ENCODE data around the gene FOXP4. TPM values are rescaled to one million over a fixed set of nuclear protein-coding genes. Genes with fewer than 3 reads are reported as not detected.

The FOXP4 gene
- total and polyA plus RNA-seq, 2 of the 13 experiments (the other 11 are each of a cell fraction or from before 2014, with no cell fraction given): 11.0 to 12.4 TPM

DNA sequence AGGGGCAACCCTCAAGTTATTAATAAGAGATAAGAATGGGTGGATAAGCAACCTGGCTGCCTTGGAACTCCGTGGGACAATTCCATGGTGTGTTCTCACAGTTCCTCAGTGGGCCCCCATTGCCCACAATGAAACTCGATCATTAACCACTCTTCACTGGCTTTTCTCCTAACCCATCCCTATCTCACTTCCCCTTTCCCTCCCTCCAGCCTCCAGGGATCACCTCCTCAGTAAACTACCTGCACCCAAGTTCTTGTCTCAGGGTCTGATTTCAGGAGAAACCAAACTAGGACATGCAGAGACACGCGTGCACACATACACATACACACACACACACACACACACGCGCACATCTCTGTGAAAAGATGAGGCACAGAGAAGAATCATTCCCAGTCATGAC, 37.7 kb upstream of the FOXP4 start (continued):
- TF ChIP-seq, protein P1, sequence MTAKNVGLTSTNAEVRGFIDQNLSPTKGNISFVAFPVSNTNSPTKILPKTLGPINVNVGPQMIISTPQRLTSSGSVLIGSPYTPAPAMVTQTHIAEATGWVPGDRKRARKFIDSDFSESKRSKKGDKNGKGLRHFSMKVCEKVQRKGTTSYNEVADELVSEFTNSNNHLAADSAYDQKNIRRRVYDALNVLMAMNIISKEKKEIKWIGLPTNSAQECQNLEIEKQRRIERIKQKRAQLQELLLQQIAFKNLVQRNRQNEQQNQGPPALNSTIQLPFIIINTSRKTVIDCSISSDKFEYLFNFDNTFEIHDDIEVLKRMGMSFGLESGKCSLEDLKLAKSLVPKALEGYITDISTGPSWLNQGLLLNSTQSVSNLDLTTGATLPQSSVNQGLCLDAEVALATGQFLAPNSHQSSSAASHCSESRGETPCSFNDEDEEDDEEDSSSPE (CRISPR knock-in tag; IDR thresholded peaks at IDR 0.05): no peak
- TF ChIP-seq ZBTB21 (CRISPR knock-in tag; IDR thresholded peaks at IDR 0.05): no peak
- TF ChIP-seq MTA3 (CRISPR knock-in tag; IDR thresholded peaks at IDR 0.05): no peak
- no peak for TF ChIP-seq ZNF263 (CRISPR knock-in tag; IDR thresholded peaks at IDR 0.05)
- no peak for TF ChIP-seq SRSF4 (IDR thresholded peaks at IDR 0.05; ENCODE audit: low read depth, low read length, poor library complexity, severe bottlenecking)
- TF ChIP-seq TBL1XR1 (IDR thresholded peaks at IDR 0.05; ENCODE audit: borderline replicate concordance, low read length, partially characterized antibody): no peak
- TF ChIP-seq SCMH1 (CRISPR knock-in tag; IDR thresholded peaks at IDR 0.05; ENCODE audit: borderline replicate concordance): no peak
- no peak for TF ChIP-seq PAF1 (CRISPR knock-in tag; IDR thresholded peaks at IDR 0.05)
- no peak for TF ChIP-seq NONO (IDR thresholded peaks at IDR 0.05)
- no peak for TF ChIP-seq NONO (CRISPR knock-in tag; conservative IDR thresholded peaks at IDR 0.05)

DNA sequence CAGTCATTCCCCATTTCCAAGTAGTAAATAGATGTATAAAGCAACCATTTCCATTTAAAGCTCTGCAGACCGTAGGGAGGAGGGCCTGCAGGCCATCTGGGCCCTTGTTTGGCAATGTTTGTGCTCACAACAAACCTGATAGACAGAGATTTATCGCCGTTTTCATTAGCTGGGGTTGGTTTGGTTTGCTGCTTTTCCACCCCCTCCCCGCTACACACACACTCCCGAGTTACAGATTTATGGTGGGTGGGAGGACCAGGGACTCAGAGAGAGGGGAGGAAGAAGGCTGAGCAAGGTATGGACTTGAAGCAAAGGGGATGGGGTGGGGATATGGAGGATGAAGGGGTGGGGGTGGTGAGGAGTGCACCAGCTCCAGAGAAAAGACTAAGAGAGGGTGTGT, 36.6 kb upstream of the FOXP4 start:
- no peaks in the 10 kb centered on the region for H4K20me1 ChIP-seq (ENCODE audit: insufficient read depth, low read length)
- H3K4me2 ChIP-seq (ENCODE audit: low read depth, low read length): no peak overlapping the region; the same call in 1 of the 2 replicates
- 43% methylated on average over 5 of the region's 5 CpGs for WGBS (ENCODE audit: low lambda C conversion rate)
- H3K27ac ChIP-seq (ENCODE audit: extremely low read length, insufficient read depth, low read length): no peak overlapping the region
- no peak for FAIRE-seq
- CTCF ChIA-PET (ENCODE audit: low intra/inter-chr PET ratio, low total read pairs): no interaction called here
- BruUV-seq (replicated peaks): no TSS peak
- H3K4me3 ChIP-seq (replicated peaks in 1 of 3; ENCODE audit: insufficient read depth in 1 of 3, low read depth in 2 of 3, low read length in 3 of 3): no peak overlapping the region
- peaks cover 67% of the 10 kb centered on the region for H3K4me1 ChIP-seq (ENCODE audit: insufficient read depth, low read length)
- intact Hi-C loops (cut with micrococcal nuclease; ENCODE audit: unreplicated experiment) (no loop called here), in situ Hi-C loops (cut with HindIII; ENCODE audit: extremely low pct_ligation_motif_present, low pct_unique_long_range_greater_than_20kb) (no loop called here)
- H3K79me2 ChIP-seq (ENCODE audit: insufficient read depth, low read length): no peaks in the 10 kb centered on the region
- H3K9ac ChIP-seq (ENCODE audit: insufficient read depth, low read depth, low read length): no peak overlapping the region
- POLR2A ChIA-PET: interaction anchor here (0.9 to 11.7 kb wide), 2 partner anchors 11 to 53 kb away, joined by 3 to 187 read pairs; no protein-coding TSS in a partner anchor
- TF ChIP-seq ZNF441 (CRISPR knock-in tag; IDR thresholded peaks at IDR 0.05; ENCODE audit: borderline replicate concordance): no peak
- 0 out of 2 replicates have a peak, but pooled peaks have one; percentile 34 for TF ChIP-seq ZNF501 (CRISPR knock-in tag; IDR thresholded peaks at IDR 0.05)
- TF ChIP-seq ZNF263 (CRISPR knock-in tag; IDR thresholded peaks at IDR 0.05): peak; percentile 19; the same call in 1 of the 2 replicates
- H3K9me3 ChIP-seq (ENCODE audit: low read length): no peaks in the 10 kb centered on the region
- ATAC-seq: no peak; the same call in 2 of the 3 replicates
- no peak overlapping the region for H2AFZ ChIP-seq (ENCODE audit: low read length)
- no peaks in the 10 kb centered on the region for H3K36me3 ChIP-seq (replicated peaks in 1 of 2; ENCODE audit: control insufficient read depth in 1 of 2, insufficient read depth in 2 of 2, low read length in 2 of 2)
- DNase-seq (ENCODE audit: low spot score): no peak
- no peaks in the 10 kb centered on the region for H3K27me3 ChIP-seq (ENCODE audit: control insufficient read depth in 1 of 2, insufficient read depth in 2 of 2, low read length in 2 of 2)

All from HepG2 (cell line).